Activated CD8-positive, alpha-beta memory T cell treated with anti-CD3 and anti-CD28 coated beads, Interleukin-2, amount 50 U/mL, for 48 hours (primary cell): Measurements from ENCODE around the gene GPRIN2.

Experiments used
- DNase-seq: peaks from one replicate; pipeline ENCODE4 v3.0.0-alpha.2; 2020

Gene GPRIN2

DNA sequence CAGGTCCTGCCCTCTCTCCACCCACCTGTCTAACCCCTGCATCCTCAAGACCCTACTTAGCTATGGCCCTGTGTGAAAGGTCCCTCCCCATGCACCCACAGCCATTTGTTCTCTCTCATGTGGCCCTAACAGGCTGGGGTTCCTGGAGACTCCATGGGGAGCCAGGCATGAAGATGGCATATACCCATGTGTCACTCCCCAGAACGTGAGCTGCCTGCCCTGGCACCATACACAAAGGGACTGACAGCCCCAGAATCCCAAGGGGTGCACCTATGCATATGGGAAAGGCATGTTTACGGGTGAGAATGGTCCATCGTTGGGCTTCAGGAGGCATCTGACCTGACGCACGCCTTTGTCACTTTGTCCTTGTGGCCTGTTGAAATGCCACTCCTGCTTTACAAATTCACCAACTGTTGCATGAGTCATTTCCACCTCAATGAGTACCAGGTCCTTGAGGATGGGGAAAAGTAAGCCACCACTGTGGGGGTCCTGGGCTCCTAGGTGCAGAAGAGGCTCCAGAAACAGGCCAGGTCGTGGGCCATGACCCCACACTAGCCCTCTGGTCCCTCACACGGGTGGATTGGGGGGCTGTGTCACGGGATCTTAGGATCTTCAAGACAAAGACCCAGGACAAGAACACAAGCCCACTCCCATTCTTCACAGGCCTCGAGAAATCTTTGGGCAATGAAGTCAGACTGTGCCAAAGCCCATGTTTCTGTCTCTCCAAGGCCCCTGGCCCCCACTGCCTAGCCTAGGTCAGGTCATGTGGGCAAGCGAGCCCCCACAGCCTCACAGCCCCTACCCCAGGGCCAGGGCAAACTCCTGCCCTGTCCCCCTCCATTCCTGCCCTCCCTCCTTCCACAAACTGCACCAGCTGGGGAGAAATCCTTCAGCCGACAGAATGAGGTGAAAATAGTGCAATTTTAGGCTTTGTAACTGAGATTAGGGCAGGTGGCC lies 8.6 kb downstream of the GPRIN2 start:
- DNase-seq = peak; percentile 49

DNA sequence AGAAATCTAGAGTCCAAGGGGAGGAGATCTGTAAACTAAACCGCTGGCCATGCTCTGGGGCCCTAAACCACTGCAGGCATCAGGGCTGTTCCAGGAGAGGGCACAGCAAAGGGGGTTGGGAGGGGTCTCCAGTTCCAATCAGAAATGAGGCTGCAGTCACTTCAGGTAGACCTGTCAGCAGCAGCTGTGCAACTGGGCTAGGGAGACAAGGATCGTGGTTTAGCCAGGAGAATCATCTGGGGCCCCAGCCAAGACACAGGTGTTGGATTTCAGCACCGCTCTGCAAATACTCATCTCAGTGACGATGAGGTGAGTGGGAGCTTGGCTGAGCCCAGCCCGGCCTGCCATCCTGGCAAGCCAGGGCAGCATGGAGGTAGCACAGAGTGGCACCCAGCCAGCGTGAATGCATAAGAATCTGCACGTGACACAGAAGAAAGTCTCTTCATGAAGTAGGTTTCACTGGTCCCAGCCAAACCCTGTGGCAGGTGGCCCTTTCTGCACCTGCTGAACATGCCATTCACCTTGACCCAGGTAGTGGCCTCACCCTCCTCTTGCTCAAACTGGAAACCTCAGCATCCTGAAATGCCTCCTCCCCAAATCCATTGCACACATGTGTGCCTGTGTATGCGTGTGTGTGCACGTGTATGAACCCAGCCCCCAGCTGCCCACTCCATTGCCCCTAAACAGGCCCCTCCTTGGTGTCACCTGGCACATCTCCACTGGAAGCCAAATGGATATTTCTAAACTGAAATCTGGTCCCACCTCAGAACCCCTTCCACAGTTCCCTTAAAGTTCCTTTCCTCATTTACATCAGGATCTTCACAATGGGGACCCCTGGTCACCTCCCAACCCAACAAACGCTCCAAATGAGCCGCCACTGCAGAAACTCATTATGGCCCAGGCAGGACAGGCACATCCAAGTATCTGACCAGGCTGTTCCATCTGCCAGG lies 9.6 kb downstream of the GPRIN2 start:
- peak; percentile 51 for DNase-seq

DNA sequence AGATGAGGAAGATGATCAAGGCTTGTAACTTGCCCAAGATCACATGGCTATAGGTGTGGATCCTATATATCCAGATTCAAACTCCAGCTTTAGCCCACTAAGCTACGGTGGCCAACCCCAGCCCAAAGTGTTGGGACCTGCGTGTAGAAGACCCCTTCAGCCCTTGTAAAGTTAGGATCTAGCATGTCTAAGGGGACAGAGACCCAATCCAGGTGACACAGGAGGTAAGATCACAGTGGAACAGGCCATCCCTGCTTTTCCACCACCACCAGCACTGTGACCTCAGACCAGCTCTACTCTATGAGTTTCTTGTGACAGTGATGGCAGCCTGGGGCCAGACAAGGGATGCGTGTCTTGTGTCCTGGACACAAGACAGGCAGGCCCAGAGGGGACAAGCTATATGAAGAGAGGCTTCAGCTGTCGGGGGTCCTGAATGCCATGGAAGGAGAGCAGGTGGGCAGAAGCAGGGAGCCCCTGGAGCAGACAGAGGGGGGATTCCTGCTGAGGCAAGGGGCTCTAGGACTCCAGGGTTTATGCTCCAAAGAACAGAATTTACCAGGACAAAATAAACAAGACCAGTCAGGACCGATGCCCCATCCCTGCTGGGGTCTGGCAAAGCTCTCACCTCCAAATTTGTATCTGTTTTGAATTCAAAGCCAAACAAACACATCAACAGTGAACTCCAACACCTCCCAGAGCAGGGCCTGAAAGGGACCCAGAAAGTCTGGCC lies 10.4 kb downstream of the GPRIN2 start:
- peak; percentile 50 for DNase-seq

DNA sequence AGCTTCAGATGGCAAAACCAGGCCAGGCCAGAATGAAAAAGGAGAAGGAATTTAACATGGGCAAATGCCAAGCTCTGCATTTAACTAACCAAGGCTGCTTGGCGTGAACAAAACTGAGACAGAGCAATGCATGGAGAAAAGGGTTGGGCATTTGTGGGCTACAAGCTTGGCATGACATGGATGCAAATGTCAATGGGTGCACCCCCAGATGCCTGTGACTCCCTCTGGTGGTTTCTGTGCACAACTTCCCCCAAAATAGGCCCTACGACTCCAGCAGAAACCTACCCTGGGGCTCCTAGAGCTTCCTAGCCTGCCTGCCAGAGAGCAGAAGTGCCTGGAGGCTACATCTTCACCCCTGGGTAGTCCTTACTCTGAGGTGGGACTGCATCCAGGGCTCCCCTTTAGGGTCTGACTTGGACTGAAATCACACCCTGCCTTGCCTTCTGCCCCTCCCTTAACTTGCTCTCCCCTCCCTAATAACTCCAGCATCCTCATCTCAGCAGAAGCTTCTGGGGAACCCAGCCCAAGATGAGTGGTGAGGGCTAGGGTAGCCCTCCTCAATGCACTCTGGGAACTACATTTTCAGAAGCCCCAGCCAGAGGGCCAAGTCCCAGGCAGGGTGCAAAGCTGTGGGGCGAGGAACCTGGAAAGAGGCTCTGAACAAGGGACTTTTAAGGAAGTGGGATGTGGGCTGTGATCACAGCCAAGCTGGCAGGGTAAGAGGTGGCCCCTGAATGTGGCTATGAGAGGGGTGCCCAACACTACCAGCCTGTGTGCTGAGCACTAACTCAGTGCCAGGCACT lies 11.3 kb downstream of the GPRIN2 start:
- peak; percentile 51 for DNase-seq

DNA sequence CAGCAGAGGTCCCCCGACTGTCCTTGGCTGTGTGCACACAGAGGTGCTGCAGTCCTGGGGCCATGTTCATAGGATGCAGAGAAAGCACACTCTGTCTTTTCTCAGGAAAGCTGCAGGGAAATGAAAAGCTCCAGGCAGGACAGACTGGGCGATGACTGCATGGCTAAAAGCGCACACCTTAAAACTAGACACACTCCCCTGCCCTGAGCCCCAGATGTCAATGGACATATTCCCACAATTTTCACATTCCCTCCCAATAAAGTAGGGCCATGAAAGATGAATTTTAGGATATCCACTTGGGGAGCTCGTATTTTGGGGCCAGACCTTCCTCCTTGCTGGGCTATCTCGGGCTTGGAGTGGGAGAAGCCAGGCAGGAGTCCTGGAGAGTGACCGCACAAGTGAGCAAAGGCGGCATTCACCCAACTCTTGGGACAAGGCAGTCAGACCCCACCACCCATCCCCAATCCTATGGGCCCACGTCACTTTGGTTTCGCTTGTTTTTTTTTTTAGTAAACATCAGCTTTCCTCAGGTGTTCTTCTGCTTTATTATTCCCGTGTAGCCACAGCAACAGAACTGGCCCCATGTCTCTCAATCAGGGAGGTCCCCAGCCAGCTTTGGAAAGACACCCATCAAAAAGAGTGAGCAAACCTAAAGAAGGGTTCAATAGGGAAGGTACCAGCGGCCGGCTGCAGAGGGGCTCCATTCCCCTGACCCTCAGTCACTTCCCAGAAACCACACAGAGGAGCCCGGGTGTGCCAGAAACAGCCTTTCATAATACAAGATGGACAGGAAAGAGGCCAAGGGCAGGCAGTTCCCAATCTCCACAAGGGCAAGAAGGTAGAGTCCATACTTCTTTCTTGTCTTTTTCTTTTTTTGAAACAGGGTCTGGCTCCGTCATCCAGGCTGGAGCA lies 12.7 kb downstream of the GPRIN2 start:
- DNase-seq = peak; percentile 48

DNA sequence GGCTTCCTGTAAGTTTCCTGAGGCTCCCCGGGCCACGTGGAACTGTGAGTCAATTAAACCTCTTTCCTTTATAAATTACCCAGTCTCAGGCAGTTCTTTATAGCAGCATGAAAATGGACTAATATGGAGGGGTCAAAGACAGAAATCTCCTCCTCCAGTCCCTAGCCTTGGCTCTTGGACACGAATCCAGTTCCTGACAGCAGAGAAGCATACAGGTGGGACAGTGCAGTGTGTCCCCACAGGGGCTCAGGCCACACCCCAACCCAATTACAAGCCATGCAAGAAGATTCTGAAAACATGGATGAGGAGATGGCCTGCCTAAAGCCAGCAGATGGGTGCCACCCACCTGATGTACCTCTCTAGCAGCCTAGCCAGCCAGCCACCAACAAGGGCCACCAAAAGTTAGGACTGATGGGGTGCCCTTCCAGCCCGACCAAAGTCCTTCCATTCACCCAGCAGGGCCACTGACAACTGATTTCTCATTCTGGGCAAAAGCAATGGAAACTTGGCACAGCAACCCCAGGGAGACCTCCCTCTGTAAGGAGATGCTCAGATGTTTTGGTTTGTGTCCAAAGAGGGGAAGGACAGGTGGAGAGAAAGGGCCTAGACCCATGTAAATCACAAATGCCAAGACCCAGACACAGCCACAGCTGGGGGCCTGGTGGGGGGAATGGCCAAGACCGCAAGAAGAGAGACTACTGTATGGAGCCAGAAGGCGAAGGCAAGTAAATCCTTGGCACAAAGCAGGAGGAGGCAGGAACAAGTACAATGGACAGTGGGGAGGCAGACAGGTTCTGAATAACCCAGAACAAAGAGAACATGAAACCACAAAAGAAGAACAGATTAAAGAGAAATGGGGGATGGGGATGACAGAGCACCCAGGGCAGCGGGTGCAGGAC lies 13.6 kb downstream of the GPRIN2 start:
- peak; percentile 49 for DNase-seq

DNA sequence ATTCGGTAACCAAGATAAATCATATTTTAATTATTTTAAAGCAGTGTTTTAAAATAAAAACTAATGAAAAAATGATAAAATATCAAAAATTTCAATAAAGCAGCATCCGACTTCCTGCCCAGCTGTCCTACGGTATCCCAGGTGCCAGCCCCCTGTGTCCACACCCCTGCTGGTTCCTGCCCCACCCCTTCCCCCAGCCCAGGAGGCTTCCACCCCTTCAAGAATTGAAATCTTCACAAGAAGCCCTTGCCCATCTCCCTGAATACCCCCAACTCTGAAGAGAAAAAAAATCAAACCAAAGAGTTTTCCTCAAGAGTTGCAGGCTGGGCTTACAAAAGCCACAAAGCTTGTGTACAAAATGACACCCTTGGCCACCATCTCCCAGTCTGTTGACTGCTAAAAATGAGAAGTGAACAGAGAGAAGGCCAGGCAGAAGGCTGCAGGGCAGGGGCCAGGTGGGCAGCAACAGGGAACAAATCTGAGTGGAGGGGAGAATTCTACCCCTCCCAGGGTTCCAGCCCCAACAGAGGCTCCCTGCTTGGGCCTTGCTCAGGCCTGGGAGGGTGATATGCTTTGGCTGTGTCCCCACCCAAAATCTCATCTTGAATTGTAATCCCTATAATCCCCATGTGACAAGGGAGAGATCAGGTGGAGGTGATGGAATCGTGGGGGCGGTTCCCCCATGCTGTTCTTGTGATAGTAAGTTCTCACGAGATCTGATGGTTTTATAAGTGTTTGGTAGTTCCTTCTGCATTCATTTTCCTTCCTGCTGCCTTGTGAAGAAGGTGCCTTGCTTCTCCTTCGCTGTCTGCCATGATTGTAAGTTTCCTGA lies 14.5 kb downstream of the GPRIN2 start:
- peak; percentile 49 for DNase-seq

DNA sequence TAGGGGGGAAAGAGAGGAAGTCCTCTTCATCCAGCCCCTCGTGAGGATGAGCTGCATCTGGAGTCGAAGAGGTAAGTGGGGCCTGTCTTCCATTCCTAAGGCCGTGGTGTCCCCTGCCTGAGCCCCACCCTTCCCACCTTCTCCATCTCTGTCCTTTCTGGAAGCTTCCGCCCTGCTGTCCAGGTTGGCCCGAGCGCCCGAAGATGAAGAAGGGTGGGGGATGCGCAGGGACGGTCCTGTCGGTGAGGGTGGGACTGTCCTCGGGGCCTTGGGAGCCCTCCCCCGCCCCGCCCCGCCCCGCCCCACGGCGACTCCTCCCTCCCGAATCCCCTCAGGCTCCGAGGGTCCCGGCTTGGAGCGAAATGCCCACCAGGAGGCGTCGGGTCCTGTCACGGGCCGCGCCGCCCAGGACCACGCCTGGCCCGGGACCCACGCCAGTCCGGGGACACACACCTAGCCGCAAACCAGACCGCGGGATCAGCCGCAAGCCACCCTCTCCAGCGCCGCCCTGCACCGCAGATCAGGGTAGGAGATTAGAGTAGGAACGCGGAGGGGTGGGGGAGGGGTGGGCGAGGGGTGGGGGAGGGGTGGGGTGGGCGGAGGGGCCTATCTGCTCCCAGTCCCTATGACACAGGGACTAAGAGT lies 15.3 kb downstream of the GPRIN2 start:
- peak; percentile 61 for DNase-seq

DNA sequence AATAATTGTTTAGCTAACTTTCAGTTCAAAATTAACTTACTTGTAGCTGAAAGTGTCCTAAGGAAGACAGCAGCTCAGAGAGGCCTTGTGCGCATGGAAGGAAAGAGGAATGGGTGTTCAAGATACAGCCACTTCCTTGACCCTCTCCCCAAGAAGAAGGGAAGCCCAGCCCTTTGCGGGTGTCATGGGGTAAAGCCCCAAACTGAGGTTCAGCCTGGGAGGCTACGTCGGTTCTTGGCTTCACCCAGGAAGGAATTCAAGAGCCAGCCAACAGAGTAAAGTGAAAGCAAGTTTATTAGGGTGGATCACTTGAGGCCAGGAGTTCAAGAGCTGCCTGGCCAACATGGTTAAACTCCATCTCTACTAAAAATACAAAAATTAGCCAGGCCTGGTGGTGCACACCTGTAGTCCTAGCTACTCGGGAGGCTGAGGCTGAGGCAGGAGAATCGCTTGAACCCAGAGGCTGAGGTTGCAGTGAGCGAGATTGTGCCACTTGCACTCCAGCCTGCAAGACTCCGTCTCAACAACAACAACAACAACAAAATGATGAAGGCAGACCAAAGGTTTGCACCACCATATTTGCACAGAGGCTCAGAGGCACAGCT lies 15.9 kb downstream of the GPRIN2 start:
- DNase-seq = peak; percentile 46

DNA sequence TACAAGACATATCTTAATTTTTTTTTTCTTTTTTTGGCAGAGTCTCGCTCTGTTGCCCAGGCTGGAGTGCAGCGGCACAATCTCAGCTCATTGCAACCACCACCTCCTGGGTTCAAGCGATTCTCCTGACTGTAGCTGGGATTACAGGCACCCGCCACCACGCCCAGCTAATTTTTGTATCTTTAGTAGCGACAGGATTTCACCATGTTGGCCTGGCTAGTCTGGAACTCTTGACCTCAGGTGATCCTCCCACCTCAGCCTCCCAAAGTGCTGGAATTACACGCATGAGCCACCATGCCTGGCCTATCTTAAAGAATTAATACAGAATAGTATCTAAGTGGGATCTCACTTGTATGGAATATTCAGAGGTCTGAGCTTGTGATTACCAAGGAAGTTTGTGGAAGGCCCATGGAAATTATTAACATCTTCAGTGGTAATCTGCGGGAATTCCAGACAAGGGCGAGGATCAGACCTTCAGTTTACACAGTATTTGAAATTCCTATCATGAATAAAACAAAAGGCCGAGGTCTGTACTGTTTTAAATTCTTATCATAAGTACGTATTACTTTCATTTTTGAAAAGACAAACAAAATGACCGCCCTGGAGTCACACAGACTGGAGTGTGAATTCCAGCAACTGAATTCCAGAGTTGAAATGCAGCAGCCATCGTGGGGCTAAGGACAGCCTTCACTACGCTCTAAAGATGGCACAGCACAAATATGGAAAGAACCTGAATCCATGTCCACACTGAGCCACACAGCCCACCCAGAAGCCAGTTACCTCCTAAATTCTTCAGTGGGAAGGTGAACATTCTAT lies 16.7 kb downstream of the GPRIN2 start:
- DNase-seq = peak; percentile 43

DNA sequence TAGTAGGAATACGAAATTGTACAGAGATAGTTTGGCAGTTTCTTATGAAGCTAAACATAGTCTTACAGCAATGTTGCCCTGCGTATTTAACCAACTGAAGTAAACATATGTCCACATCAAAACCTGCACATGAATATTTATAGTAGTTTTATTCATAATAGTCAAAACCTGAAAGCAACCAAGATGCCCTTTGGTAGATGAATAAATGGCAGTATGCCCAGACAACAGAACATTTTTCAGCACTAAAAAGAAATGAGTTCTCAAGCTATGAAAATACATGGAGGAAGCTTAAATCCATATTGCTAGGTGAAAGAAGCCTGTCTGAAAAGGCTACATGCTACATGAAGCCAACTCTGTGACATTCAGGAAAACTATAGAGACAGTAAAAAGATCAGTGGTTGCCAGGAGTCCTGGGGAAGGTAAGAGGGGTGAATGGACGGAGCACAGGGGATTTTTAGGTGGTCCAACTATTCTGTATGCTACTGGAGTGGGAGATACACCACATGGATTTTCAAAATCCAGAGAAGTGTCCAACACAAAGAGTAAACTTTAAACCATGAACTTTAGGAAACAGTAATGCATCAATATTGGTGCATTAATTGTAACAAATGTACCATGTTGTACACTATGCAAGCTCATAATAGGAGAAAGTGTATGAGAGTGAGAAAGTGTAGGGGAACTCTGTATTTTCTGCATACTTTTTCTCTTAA lies 17.6 kb downstream of the GPRIN2 start:
- no peak for DNase-seq

DNA sequence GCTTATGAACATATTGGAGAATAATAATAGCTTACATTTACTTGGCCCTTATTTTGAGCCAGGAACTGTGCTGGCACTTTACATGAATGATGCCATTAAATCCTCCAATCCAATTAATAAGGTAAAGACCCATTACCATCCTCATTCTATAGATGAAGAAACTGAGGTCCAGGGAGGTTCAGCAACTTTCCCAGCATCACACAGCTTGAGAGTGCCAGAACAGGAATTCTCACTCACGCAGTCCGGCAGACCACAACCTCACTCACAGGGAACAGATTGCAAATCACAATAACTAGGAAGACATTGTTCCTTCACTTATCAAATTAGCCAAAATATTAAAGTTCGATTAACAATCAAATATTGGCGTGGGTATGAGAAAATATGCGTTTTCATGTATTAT lies 18.3 kb downstream of the GPRIN2 start:
- DNase-seq = no peak

DNA sequence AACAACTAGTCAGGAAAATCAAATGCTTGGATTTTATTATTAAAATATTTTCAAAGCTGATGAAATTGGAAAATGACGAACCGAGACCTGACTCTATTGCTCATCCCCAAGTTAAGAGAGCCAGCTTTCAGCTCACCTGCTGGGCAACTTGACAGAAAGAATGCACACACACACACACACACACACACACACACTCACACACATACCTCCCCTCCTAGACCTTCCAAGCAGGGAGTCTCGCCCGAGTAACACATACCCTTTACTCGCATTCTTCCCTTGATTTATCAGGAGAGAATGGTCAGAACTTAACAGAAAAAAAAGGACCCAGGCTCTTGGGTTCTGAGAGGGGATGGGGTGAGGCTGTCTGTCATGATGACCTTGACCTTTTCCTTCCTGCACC lies 19.1 kb downstream of the GPRIN2 start:
- DNase-seq = no peak

DNA sequence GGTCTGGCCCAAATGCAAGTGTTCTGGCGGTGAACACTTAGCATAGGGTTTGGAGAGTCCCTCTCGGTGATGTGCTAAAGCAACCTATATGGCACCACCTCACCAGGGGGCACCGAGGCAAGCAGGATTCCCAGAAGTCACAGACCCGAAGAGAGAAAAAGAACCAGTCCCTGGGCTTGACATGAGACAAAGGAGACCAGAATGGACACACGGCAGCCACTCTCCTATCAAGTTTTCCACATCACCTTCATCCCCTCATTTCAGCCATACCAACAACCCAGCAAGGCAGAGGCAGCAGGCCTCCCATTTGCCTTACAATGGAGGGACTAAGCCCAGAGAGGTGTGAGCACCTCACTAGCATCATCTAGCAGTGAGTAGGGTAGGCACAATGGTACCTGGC lies 19.7 kb downstream of the GPRIN2 start:
- no peak for DNase-seq

DNA sequence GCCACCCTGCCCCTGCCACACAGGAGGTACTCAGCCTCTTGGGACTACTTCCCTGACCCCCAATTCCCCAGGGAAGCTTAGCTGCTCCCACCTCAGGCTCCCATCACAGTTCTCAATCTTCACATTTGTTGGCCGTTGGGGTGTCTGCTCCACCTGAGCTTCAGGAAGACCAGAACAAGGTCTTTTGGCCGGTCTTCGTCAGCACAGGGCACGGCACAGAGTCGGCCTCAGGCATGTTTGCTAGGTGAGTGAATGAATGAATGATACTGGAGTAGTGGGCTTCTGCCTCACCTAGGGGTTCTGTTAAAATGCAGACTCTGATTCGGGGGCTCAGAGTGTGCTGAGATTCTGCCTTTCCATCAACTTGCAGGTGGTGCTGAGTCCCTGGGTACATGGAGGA lies 20.3 kb downstream of the GPRIN2 start:
- no peak for DNase-seq

DNA sequence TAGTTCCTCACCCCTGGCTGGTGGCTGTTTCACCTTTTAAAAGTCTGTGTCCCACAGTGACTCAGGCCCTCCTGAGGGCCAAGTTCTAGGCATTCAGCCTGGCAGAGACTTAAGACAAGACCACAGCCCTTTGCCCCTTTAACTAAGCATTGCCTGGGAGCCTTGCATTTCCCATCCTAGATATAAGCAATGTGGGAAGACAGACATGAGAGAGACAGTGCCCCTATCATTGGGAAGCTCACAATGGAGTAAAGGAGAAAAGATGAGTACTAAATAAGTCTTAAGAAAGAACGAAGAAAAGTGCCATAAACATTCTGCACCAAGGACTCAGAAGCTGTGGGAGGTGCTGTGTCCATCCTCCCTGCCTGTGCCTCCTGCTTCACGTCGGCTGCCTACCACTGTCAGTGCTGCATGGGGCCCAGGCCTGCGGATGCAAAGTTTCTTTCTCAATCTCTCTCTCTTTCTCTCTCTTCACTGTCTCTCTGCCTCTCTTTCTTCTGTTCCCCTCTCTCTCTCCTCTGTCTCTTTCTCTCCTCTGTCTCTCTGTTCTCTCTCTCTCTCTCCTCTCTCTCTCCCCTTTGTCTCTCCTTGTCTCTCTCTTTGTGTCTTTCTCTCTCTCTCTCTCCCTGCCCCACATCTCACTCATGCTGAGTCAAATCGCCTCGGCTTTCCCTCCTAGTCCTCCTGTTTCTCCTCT lies 21.5 kb downstream of the GPRIN2 start:
- DNase-seq = no peak
